ENCODE results near the gene PKN3.

PKN3 gene

GRCh38 chr9:128735373-128735772 is 33.1 kb downstream of the PKN3 start:
- no peak overlapping the region for H3K27ac ChIP-seq
- no peak for TF ChIP-seq CTCF (conservative IDR thresholded peaks at IDR 0.05)

- no peak overlapping the region for H3K27ac ChIP-seq
- TF ChIP-seq CTCF (conservative IDR thresholded peaks at IDR 0.05) = no peak
Observed at GRCh38 chr9:128742401-128742800, 40.1 kb downstream of the PKN3 start.

- no peak overlapping the region for H3K27ac ChIP-seq
- TF ChIP-seq CTCF (conservative IDR thresholded peaks at IDR 0.05) = no peak
Observed at GRCh38 chr9:128743421-128743820, 41.1 kb downstream of the PKN3 start.

- no peak for TF ChIP-seq CTCF (conservative IDR thresholded peaks at IDR 0.05)
- H3K27ac ChIP-seq = no peak overlapping the region
Observed at GRCh38 chr9:128747241-128747640, 44.9 kb downstream of the PKN3 start.

- no peak overlapping the region for H3K27ac ChIP-seq
- no peak for TF ChIP-seq CTCF (conservative IDR thresholded peaks at IDR 0.05)
Observed at GRCh38 chr9:128750926-128751595, 48.8 kb downstream of the PKN3 start.

- no peak overlapping the region for H3K27ac ChIP-seq
- no peak for TF ChIP-seq CTCF (conservative IDR thresholded peaks at IDR 0.05)
Observed at GRCh38 chr9:128753627-128754026, 51.3 kb downstream of the PKN3 start.

GRCh38 chr9:128757602-128758001 is 55.3 kb downstream of the PKN3 start:
- TF ChIP-seq CTCF (conservative IDR thresholded peaks at IDR 0.05) = no peak
- H3K27ac ChIP-seq = no peak overlapping the region
